GM10266 (cell line): ENCODE measurements around the gene CDH8.
A peak's percentile ranks its signal among the peaks of the same experiment; 100 is the strongest.

ENCODE experiments used
- DNase-seq: peaks from one replicate; pipeline ENCODE4 v3.0.0; 2012; ENCODE audit errors: extremely low spot score
- CTCF ChIP-seq: IDR thresholded peaks from 2 replicates; pipeline ENCODE4 v1.5.1; 2012; ENCODE audit warnings: mild to moderate bottlenecking, low read depth; ENCODE audit not compliant: control insufficient read depth, insufficient read depth; ENCODE audit errors: missing control alignments

Gene CDH8

GRCh38 chr16:62041401-62041800, 5.2 kb upstream of the CDH8 start:
- TF ChIP-seq CTCF = peak; percentile 33
- DNase-seq = peak; percentile 14

DNA sequence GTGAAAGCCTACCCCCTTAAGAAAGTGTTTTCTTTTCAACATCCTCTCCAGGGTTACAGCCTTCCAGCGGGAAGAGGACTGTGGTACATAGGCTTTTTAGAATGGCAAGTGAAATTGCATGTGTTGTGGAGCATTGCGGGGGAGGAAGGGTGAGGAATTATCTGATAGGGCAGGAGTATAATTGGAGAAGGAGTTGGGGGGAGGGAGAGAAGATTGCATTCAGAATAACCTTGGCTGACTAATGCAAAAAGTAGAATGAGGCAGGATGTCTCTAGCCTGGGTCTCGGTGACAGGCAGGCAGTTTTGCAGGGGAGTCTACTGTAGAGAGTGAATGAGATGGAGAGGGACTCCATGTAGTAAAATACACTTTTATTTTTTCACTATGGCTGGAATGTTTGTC, 2.4 kb upstream of the CDH8 start:
- TF ChIP-seq CTCF = no peak

GRCh38 chr16:62038225-62038624, 2.0 kb upstream of the CDH8 start:
- no peak for DNase-seq
- no peak for TF ChIP-seq CTCF

More for the DNA sequence above, 2.4 kb upstream of the CDH8 start:
- DNase-seq = no peak

- no peak for TF ChIP-seq CTCF
- DNase-seq = no peak
Measured at GRCh38 chr16:62036802-62037135, 531 bp upstream of the CDH8 start.

DNA sequence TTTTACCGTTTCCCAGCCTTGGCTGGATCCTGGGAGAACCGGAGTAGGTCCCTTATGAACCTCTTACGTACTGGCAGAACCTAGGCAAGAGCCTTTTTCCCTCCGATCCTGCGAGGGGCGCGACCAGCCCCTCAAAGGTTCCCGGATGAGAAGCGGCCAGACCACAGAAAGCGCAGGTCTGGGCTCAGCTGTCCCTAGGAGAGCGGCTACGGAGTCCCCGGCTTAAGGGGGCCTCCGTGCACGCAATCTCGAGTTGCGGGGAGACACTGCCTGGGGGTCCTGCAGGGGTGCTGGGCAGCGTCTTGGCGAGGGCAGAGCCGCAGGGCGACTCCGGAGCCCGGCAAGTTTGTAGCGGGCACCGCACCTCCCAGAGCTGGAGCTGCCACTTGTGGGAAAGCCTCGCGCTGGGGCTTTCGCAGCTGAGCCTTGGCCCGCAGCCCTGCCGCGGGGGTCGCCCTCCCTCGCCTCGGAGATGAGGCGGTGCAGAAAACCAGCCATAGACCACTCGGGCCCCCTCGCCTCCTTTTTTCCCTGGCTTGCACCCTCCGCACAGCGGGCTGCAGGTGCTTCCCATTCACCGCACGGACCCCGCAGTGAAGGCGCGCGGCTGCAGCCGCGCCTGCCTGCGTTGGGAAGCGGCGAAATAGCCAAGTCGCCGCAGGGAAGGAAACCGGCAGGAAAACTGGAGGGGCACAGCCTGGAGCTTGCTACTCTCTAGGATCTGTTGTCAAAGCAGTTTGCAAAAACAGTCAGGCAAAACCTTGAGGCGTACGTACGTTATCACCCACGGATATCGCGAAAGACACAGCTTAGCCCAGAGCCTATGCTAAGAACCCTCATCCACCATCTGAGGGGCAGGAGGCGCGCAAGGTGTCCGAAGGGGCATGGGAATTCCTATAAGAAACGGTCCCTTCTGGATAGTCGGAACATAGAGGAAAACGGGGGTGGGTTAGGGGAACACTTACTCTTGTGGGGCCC, 834 bp downstream of the CDH8 start:
- no peak for TF ChIP-seq CTCF
- no peak for DNase-seq

- DNase-seq = no peak
- TF ChIP-seq CTCF = no peak
Measured at GRCh38 chr16:62034231-62035114, 1.8 kb downstream of the CDH8 start.
